Measurements from ENCODE around the gene COL9A2.

COL9A2 gene

GRCh38 chr1:40352126-40352525 is 35.0 kb upstream of the COL9A2 start:
- Histone ChIP-seq H3K9me2 (replicated peaks; ENCODE audit: insufficient read depth, low read length) (no peaks in the 10 kb centered on the region), H2AFZ (ENCODE audit: low read depth, low read length, severe bottlenecking) (no peak overlapping the region), H3K9ac (ENCODE audit: low read length) (no peak overlapping the region), H3K36me3 (ENCODE audit: low read length) (no peaks in the 10 kb centered on the region), H3K9me3 (ENCODE audit: insufficient read depth, low read length) (no peaks in the 10 kb centered on the region), H3K79me2 (ENCODE audit: insufficient read depth, low read length) (no peaks in the 10 kb centered on the region), H3K27ac (ENCODE audit: low read depth, low read length) (no peak overlapping the region), H3K4me2 (ENCODE audit: low read depth, low read length, poor library complexity, severe bottlenecking) (no peak overlapping the region), H3K4me3 (ENCODE audit: insufficient read depth, low read length, poor library complexity, severe bottlenecking) (no peak overlapping the region), H3F3A (ENCODE audit: insufficient read depth) (no peaks in the 10 kb centered on the region), H4K20me1 (ENCODE audit: low read depth, low read length) (no peaks in the 10 kb centered on the region), H3K27me3 (ENCODE audit: low read length) (no peaks in the 10 kb centered on the region)
- TF ChIP-seq CTCF (IDR thresholded peaks at IDR 0.05; ENCODE audit: insufficient read depth, low read length, poor library complexity, severe bottlenecking), result no peak
- TF ChIP-seq EZH2phosphoT487 (conservative IDR thresholded peaks at IDR 0.05; ENCODE audit: low read length), result no peak

GRCh38 chr1:40351124-40351523 is 34.0 kb upstream of the COL9A2 start:
- H3K36me3 ChIP-seq (ENCODE audit: low read length), result no peaks in the 10 kb centered on the region
- H3F3A ChIP-seq (ENCODE audit: insufficient read depth), result no peaks in the 10 kb centered on the region
- no peaks in the 10 kb centered on the region for H3K79me2 ChIP-seq (ENCODE audit: insufficient read depth, low read length)
- no peaks in the 10 kb centered on the region for H3K27me3 ChIP-seq (ENCODE audit: low read length)
- no peak overlapping the region for H3K9ac ChIP-seq (ENCODE audit: low read length)
- H2AFZ ChIP-seq (ENCODE audit: low read depth, low read length, severe bottlenecking), result no peak overlapping the region
- no peaks in the 10 kb centered on the region for H4K20me1 ChIP-seq (ENCODE audit: low read depth, low read length)
- no peak overlapping the region for H3K4me2 ChIP-seq (ENCODE audit: low read depth, low read length, poor library complexity, severe bottlenecking)
- TF ChIP-seq EZH2phosphoT487 (conservative IDR thresholded peaks at IDR 0.05; ENCODE audit: low read length) (no peak), CTCF (IDR thresholded peaks at IDR 0.05; ENCODE audit: insufficient read depth, low read length, poor library complexity, severe bottlenecking) (no peak)
- H3K9me3 ChIP-seq (ENCODE audit: insufficient read depth, low read length), result no peaks in the 10 kb centered on the region
- no peak overlapping the region for H3K27ac ChIP-seq (ENCODE audit: low read depth, low read length)
- no peaks in the 10 kb centered on the region for H3K9me2 ChIP-seq (replicated peaks; ENCODE audit: insufficient read depth, low read length)
- H3K4me3 ChIP-seq (ENCODE audit: insufficient read depth, low read length, poor library complexity, severe bottlenecking), result no peak overlapping the region

- H4K20me1 ChIP-seq (ENCODE audit: low read depth, low read length), result no peaks in the 10 kb centered on the region
- no peaks in the 10 kb centered on the region for H3F3A ChIP-seq (ENCODE audit: insufficient read depth)
- H3K4me3 ChIP-seq (ENCODE audit: insufficient read depth, low read length, poor library complexity, severe bottlenecking), result no peak overlapping the region
- no peak overlapping the region for H2AFZ ChIP-seq (ENCODE audit: low read depth, low read length, severe bottlenecking)
- no peaks in the 10 kb centered on the region for H3K27me3 ChIP-seq (ENCODE audit: low read length)
- no peak overlapping the region for H3K4me2 ChIP-seq (ENCODE audit: low read depth, low read length, poor library complexity, severe bottlenecking)
- no peak overlapping the region for H3K27ac ChIP-seq (ENCODE audit: low read depth, low read length)
- H3K9me2 ChIP-seq (replicated peaks; ENCODE audit: insufficient read depth, low read length), result no peaks in the 10 kb centered on the region
- H3K79me2 ChIP-seq (ENCODE audit: insufficient read depth, low read length), result no peaks in the 10 kb centered on the region
- H3K9me3 ChIP-seq (ENCODE audit: insufficient read depth, low read length), result no peaks in the 10 kb centered on the region
- no peaks in the 10 kb centered on the region for H3K36me3 ChIP-seq (ENCODE audit: low read length)
- no peak overlapping the region for H3K9ac ChIP-seq (ENCODE audit: low read length)
- TF ChIP-seq CTCF (IDR thresholded peaks at IDR 0.05; ENCODE audit: insufficient read depth, low read length, poor library complexity, severe bottlenecking) (no peak), EZH2phosphoT487 (conservative IDR thresholded peaks at IDR 0.05; ENCODE audit: low read length) (no peak)
These were observed 33.3 kb upstream of the COL9A2 start for GRCh38 chr1:40350391-40350790.

All from SU-DHL-6 (cell line).